H4 (cell line): Measurements from ENCODE around the gene FUZ. TPM values are rescaled to one million over a fixed set of nuclear protein-coding genes. Genes with fewer than 3 reads are reported as not detected.
"Not testable (repeated sequence)": the region's sequence is repeated elsewhere in the genome, so short reads cannot be mapped to it uniquely, and the experiment has no call there.

Experiments used
- DNase-seq: peaks from one replicate; pipeline ENCODE4 v3.0.0-alpha.2; 2015; ENCODE audit warnings: low spot score
- total RNA-seq: library from RNA; depleted of rRNA; stranded (reverse); fragments of >200 nt; shearing (Covaris generic); gene quantifications from 2 replicates; pipeline ENCODE4 v1.2.3, GENCODE V29; 2014

FUZ gene
- total RNA-seq, 1 experiment from 2014 or later: 31.7 TPM

DNA sequence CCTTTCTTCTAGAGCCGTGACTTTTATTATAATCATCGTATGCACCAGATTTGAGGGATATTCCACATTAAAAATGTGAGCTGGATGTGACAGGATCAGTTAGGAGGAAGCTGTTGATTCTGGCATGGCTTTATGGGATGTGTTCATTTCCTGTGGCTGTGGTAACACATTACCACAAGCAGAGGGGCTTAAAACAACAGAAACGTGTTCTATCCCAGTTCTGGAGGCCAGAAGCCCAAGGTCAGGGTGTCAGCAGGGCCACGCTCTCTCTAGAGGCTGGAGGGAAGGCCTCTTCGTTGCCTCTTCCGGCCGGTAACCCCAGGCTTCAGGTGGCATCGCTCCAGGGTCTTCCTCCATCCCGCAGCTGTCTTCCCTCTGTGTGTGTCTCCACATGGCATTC is 19.5 kb upstream of the FUZ start:
- DNase-seq: no peak

DNA sequence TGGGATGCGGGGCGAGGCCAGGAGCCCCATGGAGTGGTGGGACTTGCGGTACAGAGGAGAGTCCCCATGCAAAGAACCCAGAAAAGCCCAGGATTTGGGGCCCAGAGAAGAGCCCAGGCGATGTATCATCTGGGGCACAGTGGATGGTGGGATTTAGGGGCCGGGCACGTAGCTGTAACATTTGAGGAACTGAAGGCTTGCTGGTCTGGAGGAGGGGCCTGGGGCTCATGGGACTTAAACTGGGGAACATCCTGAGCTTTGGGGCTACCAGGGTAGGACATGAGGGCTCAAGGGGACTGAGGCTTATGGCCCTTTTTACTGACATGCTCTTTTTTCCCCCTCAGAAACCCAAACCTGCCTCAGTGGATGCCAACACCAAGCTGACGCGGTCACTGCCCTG is 18.5 kb upstream of the FUZ start:
- no peak for DNase-seq

DNA sequence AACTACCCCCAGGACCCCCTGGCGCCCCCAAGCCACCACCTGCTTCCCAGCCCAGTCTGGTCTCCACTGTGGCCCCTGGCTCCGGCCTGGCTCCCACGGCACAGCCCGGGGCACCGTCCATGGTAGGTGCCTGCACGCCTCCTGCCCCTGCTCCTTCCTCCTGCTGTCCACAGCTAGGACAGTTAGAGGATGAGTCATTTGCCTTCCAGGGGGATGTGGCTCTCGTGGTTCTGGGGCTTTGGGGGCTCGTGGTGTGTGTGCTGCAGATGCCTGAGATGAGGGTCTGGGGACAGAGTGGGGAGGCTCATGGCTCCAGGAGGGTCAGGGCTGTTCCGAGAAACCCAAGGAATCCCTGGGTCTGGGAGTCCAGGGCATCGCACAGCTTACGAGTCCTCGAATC is 17.7 kb upstream of the FUZ start:
- no peak for DNase-seq

DNA sequence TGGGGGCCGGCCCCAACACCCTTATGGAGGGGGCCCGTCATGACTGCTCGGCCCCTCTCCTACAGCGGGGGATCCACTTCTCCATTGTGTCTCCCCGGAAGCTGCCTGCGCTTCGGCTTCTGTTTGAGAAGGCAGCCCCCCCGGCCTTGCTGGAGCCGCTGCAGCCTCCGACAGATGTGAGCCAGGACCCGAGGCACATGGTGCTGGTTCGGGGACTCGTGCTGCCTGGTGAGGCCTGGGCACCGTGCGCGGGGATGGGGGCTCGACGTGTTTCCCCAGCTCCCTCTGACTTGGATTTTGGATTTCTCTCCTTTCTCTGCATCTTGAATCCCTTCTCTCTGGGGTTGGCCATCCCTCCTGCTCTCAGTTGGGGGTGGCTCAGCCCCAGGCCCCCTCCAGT is 16.6 kb upstream of the FUZ start:
- no peak for DNase-seq

DNA sequence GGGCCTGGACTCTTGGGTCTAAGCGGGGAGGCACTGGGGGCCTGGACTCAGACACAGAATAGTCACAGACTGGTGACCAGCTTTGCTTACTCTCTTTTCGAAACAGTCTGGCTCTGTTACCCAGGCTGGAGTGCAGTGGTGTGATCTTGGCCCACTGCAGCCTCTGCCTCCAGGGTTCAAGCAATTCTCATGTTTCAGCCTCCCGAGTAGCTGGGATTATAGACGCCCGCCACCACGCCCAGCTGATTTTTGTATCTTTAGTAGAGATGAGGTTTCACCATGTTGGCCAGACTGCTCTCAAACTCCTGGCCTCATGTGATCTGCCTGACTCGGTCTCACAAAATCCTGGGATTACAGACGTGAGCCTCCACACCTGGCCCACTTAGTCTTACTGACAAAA is 16.1 kb upstream of the FUZ start:
- DNase-seq: no peak

DNA sequence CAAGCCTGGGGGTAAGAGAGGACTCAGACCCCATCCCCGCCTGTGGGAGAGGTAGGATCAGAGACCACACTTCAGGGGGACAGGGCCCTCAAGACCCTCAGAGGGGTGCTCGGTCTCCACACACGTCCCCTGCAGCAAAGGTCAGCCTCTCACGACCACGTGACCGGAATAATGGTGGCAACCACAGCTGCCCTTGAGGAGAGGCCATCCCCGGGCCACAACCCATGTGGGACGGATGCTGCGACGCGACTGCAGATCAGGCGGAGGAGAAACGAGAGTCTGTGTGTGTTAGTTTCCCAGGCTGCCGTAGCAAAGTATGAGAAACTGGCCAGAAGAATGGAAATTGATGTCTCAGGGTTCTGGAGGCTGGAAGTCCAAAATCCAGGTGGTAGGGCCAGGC is 13.9 kb upstream of the FUZ start:
- DNase-seq: no peak

DNA sequence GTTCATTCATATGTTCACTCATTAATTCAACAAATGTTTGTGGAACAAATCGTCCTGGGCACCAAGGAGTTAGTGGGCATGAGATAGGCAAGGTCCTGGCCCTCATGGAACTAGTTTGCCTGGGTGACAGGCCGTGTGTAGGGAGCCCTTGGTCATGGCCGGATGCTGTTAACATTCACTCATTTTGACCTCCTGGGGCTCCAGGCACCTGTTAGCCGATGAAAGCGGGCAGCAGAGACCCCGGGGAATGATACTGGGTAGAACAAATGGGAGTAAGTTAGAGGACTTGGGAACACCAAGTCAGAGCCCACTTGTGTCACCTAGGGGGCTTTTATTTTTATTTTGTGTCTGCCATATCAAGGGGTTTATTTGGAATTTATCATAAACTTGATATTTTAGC is 11.6 kb upstream of the FUZ start:
- DNase-seq: no peak

DNA sequence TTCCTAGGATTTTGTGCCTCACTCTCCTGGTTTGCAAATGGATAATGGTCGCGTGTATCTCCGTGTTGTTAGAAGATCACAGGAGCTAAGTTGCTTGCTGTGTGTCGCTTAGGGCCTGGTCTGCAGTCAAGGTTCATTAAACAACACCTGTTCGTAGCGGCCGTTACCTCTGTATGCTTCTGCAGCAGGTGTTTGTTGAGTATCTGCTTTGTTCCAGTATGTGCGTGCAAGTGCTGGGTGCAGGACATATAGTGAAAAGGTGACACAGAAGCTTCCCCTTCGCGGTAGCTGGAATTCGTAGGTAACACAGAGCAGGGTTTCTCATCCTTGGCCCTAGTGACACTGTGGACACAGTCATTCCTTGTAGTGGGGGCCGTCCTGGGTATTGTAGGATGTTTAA is 10.4 kb upstream of the FUZ start:
- DNase-seq: no peak

DNA sequence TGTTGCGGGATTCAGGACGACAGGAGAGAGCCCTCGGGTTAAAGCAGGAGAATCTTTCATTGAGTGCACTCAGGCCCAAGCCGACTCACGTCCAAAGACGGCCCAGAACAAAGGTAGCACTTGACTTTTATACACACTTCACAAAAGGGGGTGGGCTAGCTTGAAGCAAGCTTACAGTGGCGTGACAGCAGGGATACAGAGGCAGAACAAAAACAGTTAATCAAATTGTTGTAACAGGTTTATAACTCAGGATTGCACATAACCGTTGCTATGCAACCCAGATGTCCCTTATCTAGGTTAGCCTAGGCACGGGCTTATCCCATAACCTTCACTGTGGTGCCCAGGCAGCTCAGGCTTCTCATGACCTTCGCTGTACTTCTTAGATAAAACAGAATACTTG is 7.0 kb upstream of the FUZ start:
- DNase-seq: no peak

DNA sequence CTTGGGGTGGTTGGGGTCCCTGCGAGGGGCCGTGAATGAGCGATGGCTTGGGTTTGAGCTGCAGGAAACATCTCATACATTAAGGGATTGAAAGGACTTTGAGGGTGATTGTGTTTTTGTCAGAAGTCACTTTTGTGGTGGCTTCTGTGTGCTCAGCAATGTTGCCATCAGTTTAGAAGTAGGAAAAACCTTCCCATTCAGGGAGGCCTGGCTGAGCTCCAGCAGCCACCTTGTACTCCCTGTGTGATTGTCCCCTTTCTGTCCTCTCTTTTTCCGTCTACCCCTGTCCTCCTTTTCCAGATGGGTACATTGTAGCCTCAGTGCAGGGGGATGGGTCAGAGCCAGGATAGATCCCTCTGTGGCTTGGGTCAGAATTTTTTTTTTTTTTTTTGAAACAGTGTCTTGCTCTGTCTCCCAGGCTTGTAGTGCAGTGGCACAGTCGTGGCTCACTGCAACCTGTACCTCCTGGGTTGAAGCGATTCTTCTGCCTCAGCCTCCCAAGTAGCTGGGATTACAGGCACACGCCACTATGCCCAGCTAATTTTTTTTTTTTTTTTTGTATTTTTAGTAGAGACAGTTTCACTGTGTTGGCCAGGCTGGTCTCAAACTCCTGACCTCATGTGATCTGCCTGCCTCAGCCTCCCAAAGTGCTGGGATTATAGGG is 6.5 kb upstream of the FUZ start:
- DNase-seq: not testable (repeated sequence)

DNA sequence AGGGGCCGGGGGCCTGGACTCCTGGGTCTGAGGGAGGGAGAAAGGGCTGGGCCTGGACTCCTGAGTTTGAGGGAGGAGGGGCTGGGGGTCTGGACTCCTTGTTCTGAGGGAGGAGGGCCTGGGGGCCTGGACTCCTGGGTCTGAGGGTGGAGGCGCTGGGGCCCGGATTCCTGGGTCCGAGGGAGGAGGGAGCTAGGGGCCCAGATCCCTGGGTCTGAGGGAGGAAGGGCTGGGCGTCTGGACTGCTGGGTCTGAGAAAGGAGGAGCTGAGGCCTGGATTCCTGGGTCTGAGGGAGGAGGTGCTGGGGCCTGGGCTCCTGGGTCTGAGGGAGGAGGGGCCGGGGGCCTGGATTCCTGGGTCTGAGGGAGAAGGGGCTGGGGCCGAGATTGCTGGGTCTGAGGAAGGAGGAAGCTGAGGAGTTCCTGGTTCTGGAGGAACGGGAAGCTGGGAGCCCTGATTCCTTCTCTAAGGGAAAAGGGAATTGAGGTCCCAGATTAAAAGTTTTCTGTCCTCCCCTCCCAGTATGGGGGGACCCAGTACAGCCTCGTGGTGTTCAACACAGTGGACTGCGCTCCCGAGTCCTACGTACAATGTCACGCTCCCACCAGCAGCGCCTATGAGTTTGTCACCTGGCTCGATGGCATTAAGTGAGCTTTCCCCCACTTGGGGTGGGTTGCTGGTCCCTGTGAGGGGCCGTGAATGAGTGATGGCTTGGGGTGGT is 5.7 kb upstream of the FUZ start:
- DNase-seq: no peak

DNA sequence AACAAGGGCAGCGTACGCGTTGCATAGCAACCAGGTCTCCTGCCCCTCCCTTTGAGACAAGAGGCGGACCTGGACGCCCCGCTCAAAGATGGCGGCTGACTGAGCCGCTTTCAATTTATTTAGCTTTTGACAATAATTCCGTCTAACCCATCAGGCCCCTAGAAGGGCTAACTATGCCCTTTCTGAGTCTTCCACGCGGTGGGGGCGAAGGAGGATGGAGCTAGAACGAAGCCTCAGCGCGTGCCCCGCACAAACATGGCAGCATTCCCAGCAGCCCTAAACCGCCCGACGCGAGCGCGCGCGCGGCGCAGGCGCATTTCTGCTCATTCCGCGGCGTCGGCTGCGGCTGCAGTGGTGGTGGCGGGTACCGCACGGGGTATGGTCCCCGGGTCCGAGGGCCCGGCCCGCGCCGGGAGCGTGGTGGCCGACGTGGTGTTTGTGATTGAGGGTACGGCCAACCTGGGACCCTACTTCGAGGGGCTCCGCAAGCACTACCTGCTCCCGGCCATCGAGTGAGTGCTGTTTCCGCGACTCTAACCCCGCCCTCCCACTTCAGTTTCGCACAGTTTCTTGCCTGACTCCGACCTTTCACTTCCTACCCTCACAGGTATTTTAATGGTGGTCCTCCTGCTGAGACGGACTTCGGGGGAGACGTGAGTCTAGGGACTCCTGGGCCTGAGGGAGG is 5.0 kb upstream of the FUZ start, which contains the start of gene MED25:
MED25 (plus strand) TSS at position 326 of the 685 bp plus-strand sequence; CDS start at position 379, 53 bp downstream.
- peak; percentile 74 for DNase-seq

DNA sequence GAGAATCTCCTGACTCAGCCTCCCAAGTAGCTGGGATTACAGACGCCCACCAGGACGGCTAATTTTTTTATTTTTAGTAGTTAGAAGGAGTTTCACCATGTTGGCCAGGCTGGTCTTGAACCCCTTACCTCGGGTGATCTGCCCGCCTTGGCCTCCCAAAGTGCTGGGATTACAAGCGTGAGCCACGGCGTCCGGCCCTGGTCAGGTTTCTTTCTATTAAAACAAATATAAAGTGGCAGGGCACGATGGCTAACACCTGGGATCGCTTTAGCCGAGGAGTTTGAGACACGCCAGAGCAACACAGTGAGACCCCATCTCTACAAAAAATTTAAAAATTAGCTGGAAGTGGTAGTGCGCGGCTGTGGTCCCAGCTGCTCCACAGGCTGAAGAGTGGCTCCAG is 3.5 kb upstream of the FUZ start:
- DNase-seq: no peak

DNA sequence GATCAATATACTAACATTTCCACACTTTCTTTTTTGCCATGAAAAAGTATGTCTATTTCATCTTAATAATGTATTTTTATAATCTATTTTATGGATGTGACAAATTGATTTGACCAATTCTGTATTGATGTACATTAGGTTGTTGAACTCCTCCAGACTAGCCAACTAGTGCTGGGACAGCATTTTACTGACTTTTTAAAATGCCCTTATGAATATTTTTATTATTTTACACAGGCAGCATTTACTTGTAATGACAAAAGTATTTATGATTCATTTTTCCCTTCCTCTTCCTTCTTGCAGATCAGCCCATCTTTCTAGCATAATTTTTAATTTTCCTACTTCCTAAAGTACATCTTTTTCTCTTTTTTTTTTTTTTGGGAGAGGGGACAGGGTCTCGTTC is 918 bp upstream of the FUZ start:
- no peak for DNase-seq

DNA sequence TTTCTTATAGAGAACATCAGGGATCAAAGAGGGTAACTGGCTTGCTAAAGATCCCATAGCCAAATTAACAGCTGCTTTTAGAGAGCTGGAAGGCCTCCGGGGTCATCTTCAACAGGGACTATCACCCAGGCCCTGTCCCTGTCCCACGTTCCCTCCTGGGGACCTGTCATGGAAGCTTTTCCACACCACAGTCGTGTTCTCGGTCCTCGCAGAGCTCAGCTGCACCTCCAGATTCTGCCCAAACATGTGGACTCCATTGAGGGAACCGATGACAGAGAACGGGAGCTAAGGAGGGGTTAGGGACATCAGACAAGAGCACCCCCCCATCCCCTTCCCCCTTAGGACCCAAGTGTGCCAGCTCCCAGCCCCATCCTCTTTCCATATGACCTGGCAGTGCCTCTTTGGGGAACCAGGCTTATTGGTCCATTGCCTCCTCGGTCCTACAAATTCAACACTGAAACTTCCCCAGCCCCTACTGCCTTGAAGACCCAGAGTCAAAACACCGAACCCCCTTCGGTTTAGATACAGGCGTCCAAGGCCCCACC is 568 bp downstream of the FUZ start:
- no peak for DNase-seq

DNA sequence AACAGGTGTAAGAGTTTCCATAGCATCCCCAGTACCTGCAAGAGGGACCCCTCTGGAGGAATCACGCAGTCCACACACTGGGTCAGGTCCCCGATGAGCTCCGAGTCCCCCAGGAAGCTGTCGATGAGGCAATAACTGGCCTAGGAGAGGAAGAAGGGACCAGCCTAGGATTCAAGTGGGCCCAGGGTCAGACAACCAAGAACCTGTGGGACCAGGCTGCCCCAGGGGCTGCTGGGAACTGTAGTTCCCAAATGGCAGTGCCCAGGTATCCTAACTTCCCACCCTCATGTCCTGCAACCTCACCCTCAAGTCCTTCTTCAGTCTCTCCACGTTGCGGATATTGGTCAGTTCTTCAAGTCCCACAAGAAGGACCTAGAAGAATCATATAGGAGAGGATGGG is 1.8 kb downstream of the FUZ start:
- DNase-seq: no peak

DNA sequence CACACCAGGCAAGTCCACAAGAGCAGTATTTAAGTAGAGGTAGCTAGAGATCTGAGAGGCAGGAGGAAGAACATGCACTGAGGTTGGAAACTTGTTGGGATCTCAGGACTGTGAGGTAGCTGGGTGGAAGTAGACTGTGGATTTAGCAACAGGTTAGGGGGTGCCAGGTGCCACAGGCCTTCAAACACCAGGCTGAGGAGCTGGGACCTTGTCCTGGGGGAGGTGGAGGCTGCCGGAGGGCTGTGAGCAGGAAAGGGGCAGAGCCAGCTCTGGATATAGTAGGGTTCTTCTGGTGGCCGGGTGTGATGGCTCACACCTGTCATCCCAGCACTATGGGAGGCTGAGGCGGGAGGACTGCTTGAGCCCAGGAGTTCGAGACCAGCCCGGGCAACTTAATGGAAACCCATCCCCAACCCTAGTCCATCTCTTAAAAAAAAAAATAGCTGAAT is 3.1 kb downstream of the FUZ start:
- DNase-seq: no peak

DNA sequence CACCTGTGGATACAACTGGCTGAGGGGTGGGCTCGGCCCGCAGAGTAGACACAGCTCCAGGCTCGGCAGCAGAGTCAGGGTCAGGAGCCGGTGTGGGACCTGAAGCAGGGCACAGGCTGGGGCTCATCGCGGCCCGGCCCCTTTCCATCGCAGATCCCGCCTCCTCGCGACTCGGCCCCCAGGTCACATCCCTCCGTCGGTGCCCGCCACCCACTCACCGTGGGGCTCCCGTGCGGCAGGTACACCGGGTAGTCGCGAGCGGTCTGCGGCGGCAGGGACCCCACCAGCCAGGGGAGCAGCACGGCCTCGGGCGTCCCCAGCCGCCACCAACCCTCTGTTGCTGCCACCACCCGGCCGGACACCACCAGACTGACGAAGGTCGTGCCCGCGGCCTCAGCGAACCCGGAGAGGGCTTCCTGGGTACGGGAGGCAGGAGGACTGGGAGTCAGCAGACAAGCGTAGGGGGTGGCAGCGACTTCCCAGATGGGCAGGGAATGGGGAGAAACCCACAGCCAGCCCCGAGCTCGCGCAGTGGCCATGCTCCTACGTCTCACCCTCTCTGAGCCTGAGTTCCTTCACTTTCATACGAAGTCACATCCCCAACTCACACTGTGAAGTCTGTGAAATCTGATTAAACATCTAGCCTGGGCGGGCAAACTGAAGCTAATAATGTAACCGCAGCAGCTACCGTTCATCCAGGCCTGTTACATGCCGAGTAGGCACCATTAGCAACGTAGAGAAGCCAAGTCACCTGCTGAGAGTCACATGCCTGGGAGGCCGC is 3.7 kb downstream of the FUZ start:
- DNase-seq: no peak

DNA sequence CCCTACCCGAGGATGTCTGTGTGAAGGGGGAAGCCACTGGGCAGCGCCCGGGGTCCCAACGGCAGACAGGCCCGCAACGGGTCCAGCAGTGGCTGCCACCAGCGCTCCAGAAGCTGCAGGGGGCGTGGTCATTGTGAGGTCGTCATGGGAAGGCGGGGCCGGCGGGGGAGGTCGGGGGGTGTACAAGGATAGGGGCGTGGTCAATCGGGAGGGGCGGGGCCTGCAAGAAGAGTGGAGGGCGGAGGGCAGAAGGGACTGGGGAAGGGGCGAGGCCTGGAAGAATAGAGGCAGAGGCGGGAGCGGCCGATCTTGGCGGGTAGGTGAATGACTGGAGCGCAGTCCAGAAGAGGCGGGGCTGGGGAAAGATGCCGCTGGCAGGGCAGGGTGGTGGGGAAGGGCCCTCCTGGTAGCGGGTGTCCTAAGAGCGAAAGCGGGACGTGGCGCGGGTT is 4.4 kb downstream of the FUZ start:
- DNase-seq: no peak

DNA sequence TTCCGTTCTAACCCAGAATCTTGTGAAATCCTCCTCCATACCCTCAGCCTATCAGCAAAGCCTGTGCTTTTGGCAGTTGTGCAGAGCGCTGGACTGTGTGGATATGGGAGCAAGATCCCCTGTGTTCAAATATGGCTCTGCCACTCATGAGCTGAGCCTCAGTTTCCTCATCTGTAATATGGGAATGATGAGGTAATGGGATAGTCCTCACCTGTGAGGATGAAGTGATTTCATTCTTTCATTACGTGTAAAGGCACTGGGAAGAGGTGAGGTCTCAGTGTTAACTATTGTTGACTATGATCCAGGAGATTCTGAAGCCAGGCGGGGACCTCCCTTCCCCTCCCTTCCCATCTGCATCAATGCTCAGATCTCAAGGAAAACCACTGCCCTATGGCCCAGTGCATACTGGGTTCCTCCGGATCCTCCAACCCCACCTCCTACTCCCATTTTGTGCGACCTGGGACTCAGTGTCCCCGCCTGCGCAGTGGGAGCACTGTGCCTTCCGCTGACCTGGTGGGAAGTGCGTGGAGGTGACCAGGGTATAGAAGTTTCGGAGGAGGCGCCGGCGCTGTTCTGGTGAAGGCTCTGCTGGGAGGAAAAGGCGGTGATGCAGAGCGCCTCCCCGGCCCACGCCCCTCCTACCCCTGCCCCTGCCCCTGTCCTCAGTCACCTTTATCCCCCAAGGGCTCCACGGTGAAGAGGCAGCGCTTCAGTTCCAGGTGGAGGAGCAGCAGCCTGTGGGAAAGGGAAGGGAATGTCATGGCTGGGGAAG is 5.0 kb downstream of the FUZ start:
- no peak for DNase-seq
